LNCAP (cell line): ENCODE data around the gene CACNG3.

ENCODE experiments used
- TF ChIP-seq, protein P1 (sequence below): fragments of 450-650 bp; IDR thresholded peaks from 2 replicates; pipeline ENCODE4 v1.5.1; 2017; ENCODE audit warnings: mild to moderate bottlenecking

The CACNG3 gene

GRCh38 chr16:24358117-24358516 is 102.0 kb downstream of the CACNG3 start:
- TF ChIP-seq, protein P1, sequence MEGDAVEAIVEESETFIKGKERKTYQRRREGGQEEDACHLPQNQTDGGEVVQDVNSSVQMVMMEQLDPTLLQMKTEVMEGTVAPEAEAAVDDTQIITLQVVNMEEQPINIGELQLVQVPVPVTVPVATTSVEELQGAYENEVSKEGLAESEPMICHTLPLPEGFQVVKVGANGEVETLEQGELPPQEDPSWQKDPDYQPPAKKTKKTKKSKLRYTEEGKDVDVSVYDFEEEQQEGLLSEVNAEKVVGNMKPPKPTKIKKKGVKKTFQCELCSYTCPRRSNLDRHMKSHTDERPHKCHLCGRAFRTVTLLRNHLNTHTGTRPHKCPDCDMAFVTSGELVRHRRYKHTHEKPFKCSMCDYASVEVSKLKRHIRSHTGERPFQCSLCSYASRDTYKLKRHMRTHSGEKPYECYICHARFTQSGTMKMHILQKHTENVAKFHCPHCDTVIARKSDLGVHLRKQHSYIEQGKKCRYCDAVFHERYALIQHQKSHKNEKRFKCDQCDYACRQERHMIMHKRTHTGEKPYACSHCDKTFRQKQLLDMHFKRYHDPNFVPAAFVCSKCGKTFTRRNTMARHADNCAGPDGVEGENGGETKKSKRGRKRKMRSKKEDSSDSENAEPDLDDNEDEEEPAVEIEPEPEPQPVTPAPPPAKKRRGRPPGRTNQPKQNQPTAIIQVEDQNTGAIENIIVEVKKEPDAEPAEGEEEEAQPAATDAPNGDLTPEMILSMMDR, result no peak

- TF ChIP-seq, protein P1, result no peak
Measured at GRCh38 chr16:24359490-24359889, 103.4 kb downstream of the CACNG3 start.

GRCh38 chr16:24360936-24361335 is 104.8 kb downstream of the CACNG3 start:
- TF ChIP-seq, protein P1, result no peak

- TF ChIP-seq, protein P1, result no peak
Measured at GRCh38 chr16:24364596-24364995, 108.5 kb downstream of the CACNG3 start.

GRCh38 chr16:24367186-24367710 is 111.1 kb downstream of the CACNG3 start:
- TF ChIP-seq, protein P1, result no peak

DNA sequence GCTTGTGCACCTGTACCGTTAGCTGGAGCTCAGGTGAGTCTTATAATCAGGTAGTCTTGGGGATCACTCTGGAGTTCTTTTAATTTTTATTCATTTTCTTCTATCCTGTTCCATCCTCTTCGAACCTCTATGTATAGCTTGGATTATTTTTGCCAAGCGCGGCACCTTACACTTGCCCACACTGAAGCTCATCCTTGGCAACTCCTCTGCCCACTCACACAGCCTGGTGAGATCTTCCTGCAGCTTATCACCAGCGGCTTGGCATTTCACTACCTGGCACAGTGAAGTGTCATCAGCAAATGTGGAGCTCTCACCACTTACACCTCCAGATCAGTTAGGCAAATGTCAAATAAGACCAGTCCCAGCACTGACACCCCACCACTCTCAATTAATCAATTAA is 116.7 kb downstream of the CACNG3 start:
- TF ChIP-seq, protein P1, result no peak

GRCh38 chr16:24378999-24379398 is 122.9 kb downstream of the CACNG3 start:
- TF ChIP-seq, protein P1, result no peak
